HEK293 (cell line): ENCODE data around the gene FICD.

Source experiments
- CTCF ChIA-PET: fragments of 350-600 bp; formaldehyde crosslinking; extraction: SDS; loops from one replicate; lab custom pipeline; 2021; ENCODE audit warnings: antibody characterized with exemption; lab: Yijun Ruan, JAX
- POLR2A ChIA-PET: fragments of 300-600 bp; formaldehyde crosslinking; extraction: SDS; loops from one replicate; lab custom pipeline; 2020; ENCODE audit warnings: antibody characterized with exemption, inconsistent platforms; lab: Yijun Ruan, JAX
- H3K27ac ChIP-seq: fragments of 200-500 bp; sonication (Bioruptor generic); 2 replicates; pipeline ENCODE4 v1.5.1; 2014; ENCODE audit warnings: low read depth, low read length, control low read depth, inconsistent platforms; ENCODE audit errors: extremely low read depth
- H3K36me3 ChIP-seq, 2 experiments: fragments of 200-500 bp in 1 of 2; sonication (Bioruptor generic) in 1 of 2; 1 replicate in 1 of 2; 2 replicates in 1 of 2; pipeline ENCODE4 v1.5.1; 2014 to 2017; ENCODE audit warnings: inconsistent platforms in 2 of 2, low read length in 2 of 2; ENCODE audit not compliant: control insufficient read depth in 2 of 2, insufficient read depth in 1 of 2
- H3K4me1 ChIP-seq: fragments of 200-500 bp; sonication (Bioruptor generic); 2 replicates; pipeline ENCODE4 v1.5.1; 2014; ENCODE audit warnings: mild to moderate bottlenecking, low read length, inconsistent platforms; ENCODE audit not compliant: control insufficient read depth, insufficient read depth
- H3K4me3 ChIP-seq: 2 replicates; pipeline ENCODE4 v1.5.1; 2011; ENCODE audit warnings: low read depth, mild to moderate bottlenecking, control low read depth, low read length, moderate library complexity
- H3K9me3 ChIP-seq: fragments of 200-500 bp; sonication (Bioruptor generic); 2 replicates; pipeline ENCODE4 v1.5.1; 2014; ENCODE audit warnings: low read depth, low read length, inconsistent platforms; ENCODE audit not compliant: control insufficient read depth, insufficient read depth
- HOXD13 ChIP-seq: sonication (generic); formaldehyde crosslinking; IDR thresholded peaks from 2 replicates; pipeline ENCODE4 v1.8.0; 2022; ENCODE audit warnings: missing genetic modification reagents, borderline replicate concordance
- KLF10 ChIP-seq: fragments of 450-650 bp; IDR thresholded peaks from 2 replicates; pipeline ENCODE4 v1.5.1; 2018; ENCODE audit warnings: missing biosample characterization, mild to moderate bottlenecking, missing genetic modification characterization
- SALL2 ChIP-seq: fragments of 450-650 bp; formaldehyde crosslinking; IDR thresholded peaks from 2 replicates; pipeline ENCODE4 v1.5.0; 2017; ENCODE audit warnings: missing biosample characterization, mild to moderate bottlenecking, missing genetic modification characterization, borderline replicate concordance
- SCRT2 ChIP-seq: fragments of 450-650 bp; formaldehyde crosslinking; IDR thresholded peaks from 2 replicates; pipeline ENCODE4 v1.5.1; 2016; ENCODE audit warnings: missing biosample characterization, missing genetic modification characterization
- SP7 ChIP-seq: fragments of 450-650 bp; formaldehyde crosslinking; IDR thresholded peaks from 2 replicates; pipeline ENCODE4 v1.5.1; 2016; ENCODE audit warnings: missing biosample characterization, missing genetic modification characterization
- ZFP3 ChIP-seq: fragments of 450-650 bp; formaldehyde crosslinking; IDR thresholded peaks from 2 replicates; pipeline ENCODE4 v1.5.1; 2016; ENCODE audit warnings: low read depth, missing biosample characterization, missing genetic modification characterization
- ZNF114 ChIP-seq: fragments of 450-650 bp; formaldehyde crosslinking; IDR thresholded peaks from 2 replicates; pipeline ENCODE4 v1.5.0; 2017; ENCODE audit warnings: missing biosample characterization, missing genetic modification characterization
- ZNF133 ChIP-seq: fragments of 450-650 bp; formaldehyde crosslinking; IDR thresholded peaks from 2 replicates; pipeline ENCODE4 v1.5.1; 2016; ENCODE audit warnings: missing biosample characterization, missing genetic modification characterization
- ZNF16 ChIP-seq: fragments of 450-650 bp; formaldehyde crosslinking; IDR thresholded peaks from 2 replicates; pipeline ENCODE4 v1.5.1; 2016; ENCODE audit warnings: low read depth, missing biosample characterization, missing genetic modification characterization
- ZNF19 ChIP-seq: fragments of 450-650 bp; formaldehyde crosslinking; IDR thresholded peaks from 2 replicates; pipeline ENCODE4; 2016; ENCODE audit warnings: missing biosample characterization, missing genetic modification characterization, low read depth
- ZNF354C ChIP-seq: fragments of 450-650 bp; formaldehyde crosslinking; IDR thresholded peaks from 2 replicates; pipeline ENCODE4 v1.5.1; 2016; ENCODE audit warnings: missing biosample characterization, missing genetic modification characterization, low read depth, borderline replicate concordance
- ZNF521 ChIP-seq: fragments of 450-650 bp; formaldehyde crosslinking; IDR thresholded peaks from 2 replicates; pipeline ENCODE4 v1.5.1; 2017; ENCODE audit warnings: missing biosample characterization, mild to moderate bottlenecking, missing genetic modification characterization
- ZNF548 ChIP-seq: fragments of 450-650 bp; formaldehyde crosslinking; IDR thresholded peaks from 2 replicates; pipeline ENCODE4 v1.5.1; 2016; ENCODE audit warnings: missing biosample characterization, missing genetic modification characterization
- ZNF623 ChIP-seq: fragments of 450-650 bp; formaldehyde crosslinking; IDR thresholded peaks from 2 replicates; pipeline ENCODE4 v1.5.1; 2016; ENCODE audit warnings: missing biosample characterization, missing genetic modification characterization
- ZXDB ChIP-seq: fragments of 450-650 bp; formaldehyde crosslinking; IDR thresholded peaks from 2 replicates; pipeline ENCODE4 v1.5.1; 2016; ENCODE audit warnings: missing biosample characterization, missing genetic modification characterization
- TF ChIP-seq, protein P1 (sequence below): fragments of 450-650 bp; formaldehyde crosslinking; IDR thresholded peaks from 2 replicates; pipeline ENCODE4 v1.5.1; 2016; ENCODE audit warnings: missing biosample characterization, missing genetic modification characterization
- TF ChIP-seq, protein P2 (sequence below): fragments of 450-650 bp; formaldehyde crosslinking; IDR thresholded peaks from 2 replicates; pipeline ENCODE4 v1.5.1; 2017; ENCODE audit warnings: missing biosample characterization, missing genetic modification characterization
- TF ChIP-seq, protein P3 (sequence below): fragments of 450-650 bp; formaldehyde crosslinking; IDR thresholded peaks from 2 replicates; pipeline ENCODE4 v1.5.1; 2016; ENCODE audit warnings: missing biosample characterization, missing genetic modification characterization
- TF ChIP-seq, protein P4 (sequence below): fragments of 450-650 bp; formaldehyde crosslinking; IDR thresholded peaks from 2 replicates; pipeline ENCODE4 v1.5.1; 2016; ENCODE audit warnings: missing biosample characterization, missing genetic modification characterization
- TF ChIP-seq, protein P5 (sequence below): fragments of 450-650 bp; formaldehyde crosslinking; IDR thresholded peaks from 2 replicates; pipeline ENCODE4; 2016; ENCODE audit warnings: missing biosample characterization, missing genetic modification characterization
- TF ChIP-seq, protein P6 (sequence below): fragments of 450-650 bp; formaldehyde crosslinking; IDR thresholded peaks from 2 replicates; pipeline ENCODE4 v1.5.1; 2016; ENCODE audit warnings: missing biosample characterization, missing genetic modification characterization

Gene FICD

DNA sequence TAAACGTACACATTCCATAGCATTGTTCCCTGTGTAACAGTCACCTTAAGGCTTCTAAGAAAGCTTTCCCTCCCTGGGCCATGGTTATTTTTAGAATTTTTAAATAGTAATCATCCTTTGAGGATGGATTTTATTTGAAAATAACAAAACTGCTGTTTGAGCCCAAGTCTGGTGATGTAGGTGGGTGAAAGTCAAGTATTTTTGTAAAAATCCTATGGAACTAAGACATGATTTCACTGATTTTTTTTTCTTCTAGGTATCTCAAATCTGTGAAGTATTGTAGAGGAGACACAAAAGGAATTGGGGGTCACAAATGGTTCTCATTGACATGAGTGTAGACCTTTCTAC, 48.7 kb downstream of the FICD start:
- Histone ChIP-seq H3K27ac (no peak overlapping the region), H3K4me3 (no peak overlapping the region), H3K4me1 (0 out of 2 replicates have a peak, but pooled peaks cover 2% of the 10 kb centered on the region), H3K36me3 (peaks cover 22 to 47% of the 10 kb centered on the region in 2 experiments), H3K9me3 (no peaks in the 10 kb centered on the region)
- POLR2A ChIA-PET, result no interaction called here
- CTCF ChIA-PET, result interaction anchor here (0.6 to 10.6 kb wide), 23 partner anchors 9 to 816 kb away, joined by 3 to 160 read pairs (median 4); no protein-coding TSS in a partner anchor
- TF ChIP-seq, protein P1, sequence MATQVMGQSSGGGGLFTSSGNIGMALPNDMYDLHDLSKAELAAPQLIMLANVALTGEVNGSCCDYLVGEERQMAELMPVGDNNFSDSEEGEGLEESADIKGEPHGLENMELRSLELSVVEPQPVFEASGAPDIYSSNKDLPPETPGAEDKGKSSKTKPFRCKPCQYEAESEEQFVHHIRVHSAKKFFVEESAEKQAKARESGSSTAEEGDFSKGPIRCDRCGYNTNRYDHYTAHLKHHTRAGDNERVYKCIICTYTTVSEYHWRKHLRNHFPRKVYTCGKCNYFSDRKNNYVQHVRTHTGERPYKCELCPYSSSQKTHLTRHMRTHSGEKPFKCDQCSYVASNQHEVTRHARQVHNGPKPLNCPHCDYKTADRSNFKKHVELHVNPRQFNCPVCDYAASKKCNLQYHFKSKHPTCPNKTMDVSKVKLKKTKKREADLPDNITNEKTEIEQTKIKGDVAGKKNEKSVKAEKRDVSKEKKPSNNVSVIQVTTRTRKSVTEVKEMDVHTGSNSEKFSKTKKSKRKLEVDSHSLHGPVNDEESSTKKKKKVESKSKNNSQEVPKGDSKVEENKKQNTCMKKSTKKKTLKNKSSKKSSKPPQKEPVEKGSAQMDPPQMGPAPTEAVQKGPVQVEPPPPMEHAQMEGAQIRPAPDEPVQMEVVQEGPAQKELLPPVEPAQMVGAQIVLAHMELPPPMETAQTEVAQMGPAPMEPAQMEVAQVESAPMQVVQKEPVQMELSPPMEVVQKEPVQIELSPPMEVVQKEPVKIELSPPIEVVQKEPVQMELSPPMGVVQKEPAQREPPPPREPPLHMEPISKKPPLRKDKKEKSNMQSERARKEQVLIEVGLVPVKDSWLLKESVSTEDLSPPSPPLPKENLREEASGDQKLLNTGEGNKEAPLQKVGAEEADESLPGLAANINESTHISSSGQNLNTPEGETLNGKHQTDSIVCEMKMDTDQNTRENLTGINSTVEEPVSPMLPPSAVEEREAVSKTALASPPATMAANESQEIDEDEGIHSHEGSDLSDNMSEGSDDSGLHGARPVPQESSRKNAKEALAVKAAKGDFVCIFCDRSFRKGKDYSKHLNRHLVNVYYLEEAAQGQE (tag by site-specific recombination), result no peak
- TF ChIP-seq KLF10 (tag by site-specific recombination) (no peak), ZFP3 (tag by site-specific recombination) (no peak), SCRT2 (tag by site-specific recombination) (no peak), SP7 (tag by site-specific recombination) (no peak), ZNF548 (tag by site-specific recombination) (no peak), ZNF114 (tag by site-specific recombination) (no peak), ZNF133 (tag by site-specific recombination) (no peak), SALL2 (tag by site-specific recombination) (no peak), ZNF19 (no peak), ZNF521 (no peak), ZXDB (tag by site-specific recombination) (no peak), ZNF354C (no peak), ZNF623 (tag by site-specific recombination) (no peak), ZNF16 (tag by site-specific recombination) (no peak)
- TF ChIP-seq, protein P2, sequence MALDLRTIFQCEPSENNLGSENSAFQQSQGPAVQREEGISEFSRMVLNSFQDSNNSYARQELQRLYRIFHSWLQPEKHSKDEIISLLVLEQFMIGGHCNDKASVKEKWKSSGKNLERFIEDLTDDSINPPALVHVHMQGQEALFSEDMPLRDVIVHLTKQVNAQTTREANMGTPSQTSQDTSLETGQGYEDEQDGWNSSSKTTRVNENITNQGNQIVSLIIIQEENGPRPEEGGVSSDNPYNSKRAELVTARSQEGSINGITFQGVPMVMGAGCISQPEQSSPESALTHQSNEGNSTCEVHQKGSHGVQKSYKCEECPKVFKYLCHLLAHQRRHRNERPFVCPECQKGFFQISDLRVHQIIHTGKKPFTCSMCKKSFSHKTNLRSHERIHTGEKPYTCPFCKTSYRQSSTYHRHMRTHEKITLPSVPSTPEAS (tag by site-specific recombination), result no peak
- TF ChIP-seq, protein P3, sequence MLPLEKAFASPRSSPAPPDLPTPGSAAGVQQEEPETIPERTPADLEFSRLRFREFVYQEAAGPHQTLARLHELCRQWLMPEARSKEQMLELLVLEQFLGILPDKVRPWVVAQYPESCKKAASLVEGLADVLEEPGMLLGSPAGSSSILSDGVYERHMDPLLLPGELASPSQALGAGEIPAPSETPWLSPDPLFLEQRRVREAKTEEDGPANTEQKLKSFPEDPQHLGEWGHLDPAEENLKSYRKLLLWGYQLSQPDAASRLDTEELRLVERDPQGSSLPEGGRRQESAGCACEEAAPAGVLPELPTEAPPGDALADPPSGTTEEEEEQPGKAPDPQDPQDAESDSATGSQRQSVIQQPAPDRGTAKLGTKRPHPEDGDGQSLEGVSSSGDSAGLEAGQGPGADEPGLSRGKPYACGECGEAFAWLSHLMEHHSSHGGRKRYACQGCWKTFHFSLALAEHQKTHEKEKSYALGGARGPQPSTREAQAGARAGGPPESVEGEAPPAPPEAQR (tag by site-specific recombination), result no peak
- TF ChIP-seq, protein P4, sequence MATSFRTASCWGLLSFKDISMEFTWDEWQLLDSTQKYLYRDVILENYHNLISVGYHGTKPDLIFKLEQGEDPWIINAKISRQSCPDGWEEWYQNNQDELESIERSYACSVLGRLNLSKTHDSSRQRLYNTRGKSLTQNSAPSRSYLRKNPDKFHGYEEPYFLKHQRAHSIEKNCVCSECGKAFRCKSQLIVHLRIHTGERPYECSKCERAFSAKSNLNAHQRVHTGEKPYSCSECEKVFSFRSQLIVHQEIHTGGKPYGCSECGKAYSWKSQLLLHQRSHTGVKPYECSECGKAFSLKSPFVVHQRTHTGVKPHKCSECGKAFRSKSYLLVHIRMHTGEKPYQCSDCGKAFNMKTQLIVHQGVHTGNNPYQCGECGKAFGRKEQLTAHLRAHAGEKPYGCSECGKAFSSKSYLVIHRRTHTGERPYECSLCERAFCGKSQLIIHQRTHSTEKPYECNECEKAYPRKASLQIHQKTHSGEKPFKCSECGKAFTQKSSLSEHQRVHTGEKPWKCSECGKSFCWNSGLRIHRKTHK, result no peak

DNA sequence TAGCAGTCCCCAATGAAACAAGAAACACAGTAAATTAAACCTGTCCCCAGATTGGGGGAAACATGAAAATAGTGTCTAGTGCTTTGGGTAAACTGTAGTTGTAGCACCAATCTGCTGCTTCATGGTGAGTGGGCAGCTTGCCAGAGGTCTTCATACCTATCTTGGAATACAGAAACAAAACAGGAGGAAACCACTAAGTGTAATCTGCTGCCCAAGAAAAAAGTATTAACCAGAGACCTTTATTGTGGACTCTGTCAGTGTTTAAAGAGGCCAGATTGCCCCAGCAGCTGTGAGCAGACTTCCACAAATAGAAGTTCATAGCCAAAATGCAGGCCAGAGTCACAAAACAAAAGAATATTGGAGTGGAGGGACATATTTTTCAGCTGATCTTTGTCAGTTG, 49.6 kb downstream of the FICD start:
- TF ChIP-seq SALL2 (tag by site-specific recombination) (no peak), HOXD13 (CRISPR knock-in tag) (no peak)
- TF ChIP-seq, protein P5, sequence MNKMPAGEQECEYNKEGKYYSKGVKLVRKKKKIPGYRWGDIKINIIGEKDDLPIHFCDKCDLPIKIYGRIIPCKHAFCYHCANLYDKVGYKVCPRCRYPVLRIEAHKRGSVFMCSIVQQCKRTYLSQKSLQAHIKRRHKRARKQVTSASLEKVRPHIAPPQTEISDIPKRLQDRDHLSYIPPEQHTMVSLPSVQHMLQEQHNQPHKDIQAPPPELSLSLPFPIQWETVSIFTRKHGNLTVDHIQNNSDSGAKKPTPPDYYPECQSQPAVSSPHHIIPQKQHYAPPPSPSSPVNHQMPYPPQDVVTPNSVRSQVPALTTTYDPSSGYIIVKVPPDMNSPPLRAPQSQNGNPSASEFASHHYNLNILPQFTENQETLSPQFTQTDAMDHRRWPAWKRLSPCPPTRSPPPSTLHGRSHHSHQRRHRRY (tag by site-specific recombination), result no peak
- TF ChIP-seq, protein P6, sequence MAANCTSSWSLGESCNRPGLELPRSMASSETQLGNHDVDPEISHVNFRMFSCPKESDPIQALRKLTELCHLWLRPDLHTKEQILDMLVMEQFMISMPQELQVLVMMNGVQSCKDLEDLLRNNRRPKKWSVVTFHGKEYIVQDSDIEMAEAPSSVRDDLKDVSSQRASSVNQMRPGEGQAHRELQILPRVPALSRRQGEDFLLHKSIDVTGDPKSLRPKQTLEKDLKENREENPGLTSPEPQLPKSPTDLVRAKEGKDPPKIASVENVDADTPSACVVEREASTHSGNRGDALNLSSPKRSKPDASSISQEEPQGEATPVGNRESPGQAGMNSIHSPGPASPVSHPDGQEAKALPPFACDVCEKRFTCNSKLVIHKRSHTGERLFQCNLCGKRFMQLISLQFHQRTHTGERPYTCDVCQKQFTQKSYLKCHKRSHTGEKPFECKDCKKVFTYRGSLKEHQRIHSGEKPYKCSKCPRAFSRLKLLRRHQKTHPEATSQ, result no peak
- no peaks in the 10 kb centered on the region for H3K4me1 ChIP-seq
- no peak overlapping the region for H3K4me3 ChIP-seq
- H3K9me3 ChIP-seq, result no peaks in the 10 kb centered on the region
- H3K36me3 ChIP-seq, result peaks cover 22 to 55% of the 10 kb centered on the region in 2 experiments
- no peak overlapping the region for H3K27ac ChIP-seq
- ChIA-PET CTCF (interaction anchor here (0.6 to 10.6 kb wide), 11 partner anchors 11 to 815 kb away, joined by 3 to 160 read pairs (median 6); no protein-coding TSS in a partner anchor), POLR2A (interaction anchor here (0.6 to 0.8 kb wide), 2 partner anchors 65 to 262 kb away, joined by 3 read pairs; no protein-coding TSS in a partner anchor)
